Activated T-cell treated with anti-CD3 and anti-CD28 coated beads, Interleukin-2, amount 50 U/mL, for 72 hours (primary cell): ENCODE measurements around the gene UFL1. TPM values are rescaled to one million over a fixed set of nuclear protein-coding genes. Genes with fewer than 3 reads are reported as not detected.
"Not testable (repeated sequence)": the region's sequence is repeated elsewhere in the genome, so short reads cannot be mapped to it uniquely, and the experiment has no call there.

ENCODE experiments used
- ATAC-seq, 2 donors: fragments of 150-1000 bp; cut with Tn5 transposase; replicated peaks in 1 of 2; 2 replicates each; pipeline ENCODE4 v1.10.0; 2021; ENCODE audit warnings: moderate library complexity in 2 of 2, mild to moderate bottlenecking in 1 of 2
- DNase-seq, 2 donors: peaks; one replicate each; pipeline ENCODE4 v3.0.0; 2021 to 2022; ENCODE audit warnings: mixed read lengths in 1 of 2
- H3K27ac Mint-ChIP-seq: one replicate; pipeline ENCODE4 v1.8.0; 2022; ENCODE audit warnings: mild to moderate bottlenecking, moderate library complexity, mixed read lengths
- H3K27me3 Mint-ChIP-seq: one replicate; pipeline ENCODE4 v1.8.0; 2022; ENCODE audit warnings: low read depth, mixed read lengths
- H3K36me3 Mint-ChIP-seq, 2 donors: one replicate each; pipeline ENCODE4 v1.8.0; 2022; ENCODE audit warnings: mixed read lengths in 2 of 2, mild to moderate bottlenecking in 1 of 2; ENCODE audit not compliant: insufficient read depth in 2 of 2
- H3K4me1 Mint-ChIP-seq: one replicate; pipeline ENCODE4 v1.8.0; 2022; ENCODE audit warnings: low read depth, mixed read lengths
- H3K4me3 Mint-ChIP-seq, 2 donors: one replicate each; pipeline ENCODE4 v1.8.0; 2022; ENCODE audit warnings: mild to moderate bottlenecking in 2 of 2, mixed read lengths in 2 of 2, moderate library complexity in 2 of 2
- H3K9me3 Mint-ChIP-seq, 2 donors: one replicate each; pipeline ENCODE4 v1.8.0; 2022; ENCODE audit warnings: mixed read lengths in 2 of 2
- total RNA-seq, 2 donors: library from RNA; stranded (reverse); gene quantifications; one replicate each; pipeline ENCODE4 v1.2.3, GENCODE V29; 2022

The UFL1 gene
- total RNA-seq, 2 donors from 2014 or later: 34.0 to 35.2 TPM

GRCh38 chr6:96537726-96538125 is 16.1 kb downstream of the UFL1 start:
- no peak for ATAC-seq
- peaks cover 2 to 13% of the 10 kb centered on the region in 2 donors for H3K36me3 Mint-ChIP-seq

GRCh38 chr6:96542702-96543101 is 21.1 kb downstream of the UFL1 start:
- H3K27ac Mint-ChIP-seq: no peak overlapping the region
- ATAC-seq: no peak
- H3K27me3 Mint-ChIP-seq: no peaks in the 10 kb centered on the region
- no peaks in the 10 kb centered on the region for H3K4me1 Mint-ChIP-seq
- H3K9me3 Mint-ChIP-seq: no peaks in the 10 kb centered on the region
- peaks cover 0 to 24% of the 10 kb centered on the region in 2 donors for H3K36me3 Mint-ChIP-seq
- no peak overlapping the region for H3K4me3 Mint-ChIP-seq
- no peak for DNase-seq

More at GRCh38 chr6:96537726-96538125, 16.1 kb downstream of the UFL1 start:
- Mint-ChIP-seq H3K27ac (peak overlapping the region; percentile 58), H3K4me1 (no peaks in the 10 kb centered on the region), H3K27me3 (no peaks in the 10 kb centered on the region), H3K4me3 (no peak overlapping the region), H3K9me3 (no peaks in the 10 kb centered on the region)
- DNase-seq: no peak

GRCh38 chr6:96545882-96546281 is 24.3 kb downstream of the UFL1 start:
- ATAC-seq (no peak), DNase-seq (no peak)
- Mint-ChIP-seq H3K4me3 (no peak overlapping the region), H3K36me3 (peaks cover 5 to 28% of the 10 kb centered on the region in 2 donors), H3K27me3 (no peaks in the 10 kb centered on the region), H3K9me3 (no peaks in the 10 kb centered on the region), H3K4me1 (no peaks in the 10 kb centered on the region), H3K27ac (peak overlapping the region; percentile 50)

- Mint-ChIP-seq H3K27ac (no peak overlapping the region), H3K36me3 (peaks cover 5 to 29% of the 10 kb centered on the region in 2 donors), H3K4me1 (no peaks in the 10 kb centered on the region), H3K9me3 (no peaks in the 10 kb centered on the region), H3K4me3 (no peak overlapping the region), H3K27me3 (no peaks in the 10 kb centered on the region)
- no peak for DNase-seq
- ATAC-seq: no peak
These were observed 26.0 kb downstream of the UFL1 start for GRCh38 chr6:96547654-96548053.

DNA sequence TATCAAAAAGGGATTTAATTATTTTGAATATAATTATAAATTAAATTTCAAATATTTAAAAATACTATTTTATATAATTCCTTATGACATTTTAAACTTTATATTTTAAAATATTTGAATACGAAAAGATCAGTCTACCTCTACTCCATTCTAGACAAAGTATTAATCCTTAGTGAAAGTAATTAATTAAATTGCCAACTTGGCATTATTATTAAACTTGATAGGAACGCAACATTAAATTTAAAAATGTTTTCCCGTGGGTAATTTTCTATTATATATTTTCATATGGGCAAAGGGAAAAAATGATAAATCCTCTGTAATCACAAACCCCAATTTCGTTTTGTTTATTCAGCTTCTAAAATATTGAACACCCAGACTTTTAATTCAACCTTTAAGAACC is 33.0 kb downstream of the UFL1 start:
- DNase-seq: no peak
- H3K9me3 Mint-ChIP-seq: no peaks in the 10 kb centered on the region
- no peak for ATAC-seq
- H3K4me3 Mint-ChIP-seq: no peak overlapping the region
- no peaks in the 10 kb centered on the region for H3K4me1 Mint-ChIP-seq
- peaks cover 7 to 24% of the 10 kb centered on the region in 2 donors for H3K36me3 Mint-ChIP-seq
- no peak overlapping the region for H3K27ac Mint-ChIP-seq
- no peaks in the 10 kb centered on the region for H3K27me3 Mint-ChIP-seq

DNA sequence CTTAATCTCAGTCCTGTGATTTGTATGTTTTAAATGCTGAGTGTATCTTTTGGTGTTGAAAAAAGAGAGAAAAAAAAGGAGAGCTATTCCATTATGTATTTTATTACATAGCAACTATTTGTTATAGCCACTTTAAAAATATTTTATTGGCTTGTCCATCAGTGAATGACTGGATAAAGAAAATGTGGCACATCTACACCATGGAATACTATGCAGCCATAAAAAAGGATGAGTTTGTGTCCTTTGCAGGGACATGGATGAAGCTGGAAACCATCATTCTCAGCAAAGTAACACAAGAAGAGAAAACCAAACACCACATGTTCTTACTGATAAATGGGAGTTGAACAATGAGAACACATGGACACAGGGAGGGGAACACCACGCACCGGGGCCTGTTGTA is 38.1 kb downstream of the UFL1 start:
- H3K4me1 Mint-ChIP-seq, H3K27me3 Mint-ChIP-seq, ATAC-seq, H3K4me3 Mint-ChIP-seq, H3K36me3 Mint-ChIP-seq, H3K27ac Mint-ChIP-seq, DNase-seq, H3K9me3 Mint-ChIP-seq: not testable (repeated sequence)

DNA sequence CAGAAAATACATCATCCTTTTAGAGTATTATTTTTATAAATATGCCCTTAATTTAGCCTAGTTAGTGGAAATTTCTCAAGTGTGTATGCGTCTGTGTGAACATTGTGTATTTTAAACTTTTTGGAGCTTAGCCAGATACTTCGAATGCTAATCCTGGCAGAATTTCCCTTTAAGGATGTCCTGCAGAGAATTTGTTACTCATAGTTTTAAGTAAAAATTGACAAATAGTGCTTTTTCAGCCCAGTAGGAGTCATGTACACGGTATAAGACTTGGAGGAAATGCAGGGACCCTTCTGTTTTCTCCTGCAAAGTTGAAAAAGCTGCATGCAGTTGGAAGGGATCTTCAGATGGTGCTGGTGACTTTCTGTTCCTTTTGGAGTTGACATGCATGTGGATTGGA is 41.3 kb downstream of the UFL1 start, which contains the start of gene FHL5:
FHL5 (plus strand) TSS at position 243 of the 400 bp plus-strand sequence. CDS start 40,486 bp downstream, outside the sequence.
- H3K27ac Mint-ChIP-seq: no peak within 1 kb of the TSS
- H3K4me3 Mint-ChIP-seq: no peak within 1 kb of the TSS
- peaks cover 10% of the 10 kb centered on the region for H3K27me3 Mint-ChIP-seq
- DNase-seq: no peak
- H3K4me1 Mint-ChIP-seq: no peaks in the 10 kb centered on the region
- H3K9me3 Mint-ChIP-seq: no peaks in the 10 kb centered on the region
- no peaks in the 10 kb centered on the region for H3K36me3 Mint-ChIP-seq
- ATAC-seq: no peak

GRCh38 chr6:96563853-96564252 is 42.2 kb downstream of the UFL1 start:
- DNase-seq (no peak), ATAC-seq (peak in 1 of 2 donors; percentile 62)
- Mint-ChIP-seq H3K27me3 (peaks cover 14% of the 10 kb centered on the region), H3K4me3 (no peak overlapping the region), H3K27ac (no peak overlapping the region), H3K9me3 (peaks cover 0 to under 1% of the 10 kb centered on the region in 2 donors), H3K4me1 (no peaks in the 10 kb centered on the region), H3K36me3 (no peaks in the 10 kb centered on the region)

- peaks cover 5 to 10% of the 10 kb centered on the region in 2 donors for H3K9me3 Mint-ChIP-seq
- peaks cover 0 to 8% of the 10 kb centered on the region in 2 donors for H3K36me3 Mint-ChIP-seq
- DNase-seq (no peak), ATAC-seq (no peak)
- H3K27me3 Mint-ChIP-seq: peaks cover 10% of the 10 kb centered on the region
- H3K4me1 Mint-ChIP-seq: no peaks in the 10 kb centered on the region
- no peak overlapping the region for H3K27ac Mint-ChIP-seq
- no peak overlapping the region for H3K4me3 Mint-ChIP-seq
These were observed 48.4 kb downstream of the UFL1 start for GRCh38 chr6:96570053-96570452.

GRCh38 chr6:96571551-96571950 is 49.9 kb downstream of the UFL1 start:
- DNase-seq (no peak), ATAC-seq (no peak)
- Mint-ChIP-seq H3K4me1 (no peaks in the 10 kb centered on the region), H3K36me3 (peaks cover 0 to 8% of the 10 kb centered on the region in 2 donors), H3K27me3 (peaks cover 23% of the 10 kb centered on the region), H3K4me3 (no peak overlapping the region), H3K9me3 (peaks cover 5 to 10% of the 10 kb centered on the region in 2 donors), H3K27ac (no peak overlapping the region)

DNA sequence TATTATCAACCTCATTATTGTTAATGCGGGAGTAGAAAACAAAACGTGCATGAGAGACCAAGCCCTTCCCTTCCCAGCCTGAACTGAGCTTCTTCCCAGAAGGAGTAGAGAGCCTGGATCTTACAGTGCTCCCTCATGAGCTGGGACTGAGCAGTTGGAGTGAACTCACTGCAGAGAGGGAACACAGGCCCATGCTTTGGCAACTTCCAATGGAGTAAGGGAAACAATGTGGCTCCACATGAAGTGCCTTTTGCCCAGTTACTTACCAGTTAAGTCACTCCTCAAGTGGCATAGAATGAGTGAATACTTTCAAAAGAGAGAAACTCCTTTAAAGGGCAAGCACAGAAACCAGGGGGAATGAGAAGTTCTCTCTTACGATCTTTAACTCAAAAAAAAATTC is 53.8 kb downstream of the UFL1 start:
- ATAC-seq: no peak
- H3K27me3 Mint-ChIP-seq: peaks cover 29% of the 10 kb centered on the region
- H3K9me3 Mint-ChIP-seq: peaks cover 2 to 5% of the 10 kb centered on the region in 2 donors

DNA sequence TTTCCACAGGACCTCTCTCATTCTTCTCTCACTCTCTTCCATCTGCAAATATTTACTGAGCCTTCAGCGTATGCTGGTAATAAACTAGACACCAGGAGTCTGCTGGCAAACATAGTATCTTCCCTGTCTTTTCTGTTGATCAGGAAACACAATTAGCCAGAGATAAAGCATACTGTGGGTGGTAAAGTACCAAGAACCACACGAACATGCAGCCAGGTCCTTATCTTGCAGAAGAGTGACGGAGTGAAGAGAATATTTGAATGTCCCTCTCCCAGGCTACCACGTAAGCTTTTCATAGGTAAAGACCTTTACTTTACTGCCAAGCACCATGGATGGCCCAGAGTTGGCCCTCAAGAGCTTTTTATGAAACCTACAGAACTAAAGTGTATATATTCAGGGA is 54.6 kb downstream of the UFL1 start:
- Mint-ChIP-seq H3K4me3 (no peak overlapping the region), H3K9me3 (peaks cover 0 to 3% of the 10 kb centered on the region in 2 donors), H3K36me3 (no peaks in the 10 kb centered on the region), H3K4me1 (no peaks in the 10 kb centered on the region), H3K27ac (no peak overlapping the region), H3K27me3 (peaks cover 29% of the 10 kb centered on the region)
- ATAC-seq: no peak
- DNase-seq: no peak

More for the DNA sequence above, 53.8 kb downstream of the UFL1 start:
- H3K36me3 Mint-ChIP-seq: peaks cover 0 to 2% of the 10 kb centered on the region in 2 donors
- no peak for DNase-seq
- no peak overlapping the region for H3K4me3 Mint-ChIP-seq
- H3K27ac Mint-ChIP-seq: no peak overlapping the region
- no peaks in the 10 kb centered on the region for H3K4me1 Mint-ChIP-seq

- Mint-ChIP-seq H3K27me3 (peaks cover 29% of the 10 kb centered on the region), H3K27ac (no peak overlapping the region), H3K36me3 (no peaks in the 10 kb centered on the region), H3K4me3 (no peak overlapping the region), H3K9me3 (no peaks in the 10 kb centered on the region), H3K4me1 (no peaks in the 10 kb centered on the region)
- DNase-seq (no peak), ATAC-seq (no peak)
These were observed 60.4 kb downstream of the UFL1 start for GRCh38 chr6:96582021-96582420.

GRCh38 chr6:96582436-96582835 is 60.8 kb downstream of the UFL1 start:
- H3K4me1 Mint-ChIP-seq: no peaks in the 10 kb centered on the region
- H3K9me3 Mint-ChIP-seq: no peaks in the 10 kb centered on the region
- peaks cover 24% of the 10 kb centered on the region for H3K27me3 Mint-ChIP-seq
- H3K27ac Mint-ChIP-seq: no peak overlapping the region
- no peaks in the 10 kb centered on the region for H3K36me3 Mint-ChIP-seq
- H3K4me3 Mint-ChIP-seq: no peak overlapping the region
- ATAC-seq (no peak), DNase-seq (no peak)
